H9 (cell line): ENCODE results near the gene SIK2. TPM values are rescaled to one million over a fixed set of nuclear protein-coding genes. Genes with fewer than 3 reads are reported as not detected.

Experiments
- DNase-seq: peaks from one replicate; pipeline ENCODE4 v3.0.0-alpha.2; 2017
- H2AFZ ChIP-seq: one replicate; pipeline ENCODE4 v1.6.1; 2013; ENCODE audit warnings: mild to moderate bottlenecking, low read length, control low read depth, moderate library complexity
- H2AK5ac ChIP-seq: 2 replicates; pipeline ENCODE4 v1.6.1; 2013; ENCODE audit warnings: low read length, control low read depth, mixed read lengths; ENCODE audit not compliant: insufficient read length
- H2BK120ac ChIP-seq: one replicate; pipeline ENCODE4 v1.6.1; 2013; ENCODE audit warnings: low read depth, mild to moderate bottlenecking, low read length, control low read depth, inconsistent platforms; ENCODE audit not compliant: poor library complexity, severe bottlenecking
- H2BK12ac ChIP-seq: 2 replicates; pipeline ENCODE4 v1.6.1; 2013; ENCODE audit warnings: low read length, control low read depth, mixed read lengths, low read depth; ENCODE audit not compliant: insufficient read length
- H2BK15ac ChIP-seq: 2 replicates; pipeline ENCODE4 v1.6.1; 2013; ENCODE audit warnings: low read depth, low read length, control low read depth
- H2BK20ac ChIP-seq: one replicate; pipeline ENCODE4 v1.6.1; 2013; ENCODE audit warnings: low read depth, mild to moderate bottlenecking, low read length, control low read depth, inconsistent platforms; ENCODE audit not compliant: poor library complexity, severe bottlenecking
- H2BK5ac ChIP-seq: 2 replicates; pipeline ENCODE4 v1.6.1; 2013; ENCODE audit warnings: low read length, control low read depth, mixed read lengths; ENCODE audit not compliant: insufficient read length
- H3K14ac ChIP-seq: 2 replicates; pipeline ENCODE4 v1.6.1; 2013; ENCODE audit warnings: low read length, control low read depth; ENCODE audit not compliant: insufficient read depth
- H3K18ac ChIP-seq: 2 replicates; pipeline ENCODE4 v1.6.1; 2013; ENCODE audit warnings: low read depth, mild to moderate bottlenecking, mixed read lengths, low read length, control low read depth; ENCODE audit not compliant: insufficient read length
- H3K23ac ChIP-seq: 2 replicates; pipeline ENCODE4 v1.6.1; 2013; ENCODE audit warnings: low read length, control low read depth, mixed read lengths, low read depth; ENCODE audit not compliant: insufficient read length
- H3K23me2 ChIP-seq: 2 replicates; pipeline ENCODE4 v1.6.1; 2013; ENCODE audit warnings: low read depth, mild to moderate bottlenecking, mixed read lengths, low read length, control low read depth; ENCODE audit not compliant: insufficient read length, poor library complexity, severe bottlenecking
- H3K27ac ChIP-seq: 2 replicates; pipeline ENCODE4 v1.5.1; 2013; ENCODE audit warnings: low read length, control low read depth, mixed read lengths, low read depth; ENCODE audit not compliant: insufficient read length
- H3K27me3 ChIP-seq: 2 replicates; pipeline ENCODE4 v1.6.1; 2013; ENCODE audit warnings: low read length, control low read depth, inconsistent platforms; ENCODE audit not compliant: insufficient read depth
- H3K4ac ChIP-seq: 2 replicates; pipeline ENCODE4 v1.6.1; 2013; ENCODE audit warnings: low read depth, mild to moderate bottlenecking, control low read depth, inconsistent platforms, low read length, moderate library complexity
- H3K4me1 ChIP-seq: 2 replicates; pipeline ENCODE4 v1.6.1; 2013; ENCODE audit warnings: low read length, control low read depth, inconsistent platforms; ENCODE audit not compliant: insufficient read depth
- H3K4me2 ChIP-seq: 2 replicates; pipeline ENCODE4 v1.6.1; 2013; ENCODE audit warnings: low read length, control low read depth, mixed read lengths; ENCODE audit not compliant: insufficient read length, insufficient read depth
- H3K56ac ChIP-seq: 2 replicates; pipeline ENCODE4 v1.6.1; 2013; ENCODE audit warnings: low read depth, mild to moderate bottlenecking, mixed read lengths, low read length, control low read depth; ENCODE audit not compliant: insufficient read length
- H3K79me1 ChIP-seq: 2 replicates; pipeline ENCODE4 v1.6.1; 2013; ENCODE audit warnings: low read depth, mild to moderate bottlenecking, moderate library complexity, low read length, control low read depth, inconsistent platforms; ENCODE audit not compliant: insufficient read depth, poor library complexity, severe bottlenecking
- H3K79me2 ChIP-seq: 2 replicates; pipeline ENCODE4 v1.6.1; 2013; ENCODE audit warnings: low read length, control low read depth, inconsistent platforms; ENCODE audit not compliant: insufficient read depth
- H3K9ac ChIP-seq: 2 replicates; pipeline ENCODE4 v1.6.1; 2013; ENCODE audit warnings: low read length, control low read depth, mixed read lengths; ENCODE audit not compliant: insufficient read length; ENCODE audit errors: extremely low read depth
- H3K9me3 ChIP-seq: one replicate; pipeline ENCODE4 v1.6.1; 2013; ENCODE audit warnings: low read depth, low read length, inconsistent platforms; ENCODE audit not compliant: control insufficient read depth
- H3T11ph ChIP-seq: one replicate; pipeline ENCODE4 v1.6.1; 2013; ENCODE audit warnings: mild to moderate bottlenecking, low read length, control low read depth, inconsistent platforms
- H4K20me1 ChIP-seq: one replicate; pipeline ENCODE4 v1.6.1; 2013; ENCODE audit not compliant: control insufficient read depth, insufficient read length, insufficient read depth
- H4K5ac ChIP-seq: 2 replicates; pipeline ENCODE4 v1.6.1; 2013; ENCODE audit warnings: low read depth, mild to moderate bottlenecking, mixed read lengths, low read length, control low read depth; ENCODE audit not compliant: insufficient read length
- H4K8ac ChIP-seq: replicated peaks from 2 replicates; pipeline ENCODE4 v1.6.1; 2013; ENCODE audit warnings: low read length, control low read depth, mixed read lengths, low read depth; ENCODE audit not compliant: insufficient read length
- H4K91ac ChIP-seq: 2 replicates; pipeline ENCODE4 v1.6.1; 2013; ENCODE audit warnings: low read depth, mild to moderate bottlenecking, moderate library complexity, mixed read lengths, low read length, control low read depth; ENCODE audit not compliant: insufficient read length
- H3K27ac Mint-ChIP-seq, 3 experiments: 2 replicates in 2 of 3; 3 replicates in 1 of 3; pipeline ENCODE4 v1.8.0; 2020 to 2021; ENCODE audit warnings: mixed read lengths in 3 of 3, mild to moderate bottlenecking in 1 of 3, moderate library complexity in 1 of 3
- H3K27me3 Mint-ChIP-seq: 2 replicates; pipeline ENCODE4 v1.8.0; 2021; ENCODE audit warnings: low read depth, mild to moderate bottlenecking, moderate library complexity, mixed read lengths
- H3K36me3 Mint-ChIP-seq, 3 experiments: 2 replicates in 2 of 3; 3 replicates in 1 of 3; pipeline ENCODE4 v1.8.0; 2020 to 2021; ENCODE audit warnings: low read depth in 3 of 3, mixed read lengths in 3 of 3; ENCODE audit not compliant: insufficient read depth in 1 of 3
- H3K4me1 Mint-ChIP-seq, 2 experiments: 2 replicates each; pipeline ENCODE4 v1.8.0; 2020; ENCODE audit warnings: mixed read lengths in 2 of 2
- H3K4me3 Mint-ChIP-seq, 2 experiments: 2 replicates in 1 of 2; 3 replicates in 1 of 2; pipeline ENCODE4 v1.8.0; 2020 to 2021; ENCODE audit warnings: mild to moderate bottlenecking in 2 of 2, mixed read lengths in 2 of 2, moderate library complexity in 1 of 2
- H3K9me3 Mint-ChIP-seq, 2 experiments: 2 replicates in 1 of 2; 3 replicates in 1 of 2; pipeline ENCODE4 v1.8.0; 2020; ENCODE audit warnings: mild to moderate bottlenecking in 2 of 2, mixed read lengths in 2 of 2, moderate library complexity in 1 of 2
- CTCF ChIP-seq: fragments of 200-600 bp; sonication (generic); conservative IDR thresholded peaks from 3 replicates; pipeline ENCODE4 v1.8.0; 2021; ENCODE audit warnings: antibody characterized with exemption, mild to moderate bottlenecking
- total RNA-seq: library from RNA; stranded (reverse); gene quantifications from 2 replicates; pipeline ENCODE4 v1.2.1, GENCODE V29; 2021

SIK2 gene
- total RNA-seq, 1 experiment from 2014 or later: 7.5 TPM

- no peaks in the 10 kb centered on the region for H3K4me1 ChIP-seq
- H3K9me3 ChIP-seq: no peaks in the 10 kb centered on the region
- H2BK120ac ChIP-seq: no peak overlapping the region
- H3K9ac ChIP-seq: no peak overlapping the region
- no peak overlapping the region for H4K5ac ChIP-seq
- Mint-ChIP-seq H3K27ac (no peak overlapping the region), H3K27me3 (peaks cover 5% of the 10 kb centered on the region; the same call in 1 of the 2 replicates), H3K4me1 (0 out of 4 replicates have a peak, but pooled peaks cover 0 to 2% of the 10 kb centered on the region in 2 experiments), H3K4me3 (no peak overlapping the region), H3K9me3 (peaks cover 3 to 4% of the 10 kb centered on the region in 2 experiments; a peak in 4 of 5 replicates), H3K36me3 (no peaks in the 10 kb centered on the region)
- no peak overlapping the region for H3K56ac ChIP-seq
- TF ChIP-seq CTCF: no peak
- H2BK20ac ChIP-seq: no peak overlapping the region
- no peak overlapping the region for H4K91ac ChIP-seq
- no peaks in the 10 kb centered on the region for H3K79me2 ChIP-seq
- no peak overlapping the region for H3K27ac ChIP-seq
- no peak overlapping the region for H3K4me2 ChIP-seq
- H3K23me2 ChIP-seq: no peaks in the 10 kb centered on the region
- DNase-seq: no peak
- no peak overlapping the region for H3K4ac ChIP-seq
- no peak overlapping the region for H3K23ac ChIP-seq
- no peak overlapping the region for H2BK15ac ChIP-seq
- H4K8ac ChIP-seq: no peak overlapping the region
- H2BK12ac ChIP-seq: no peak overlapping the region
- H2BK5ac ChIP-seq: no peak overlapping the region
- no peaks in the 10 kb centered on the region; the same call in 1 of the 2 replicates for H3K27me3 ChIP-seq
- H3K18ac ChIP-seq: no peak overlapping the region
- no peak overlapping the region for H2AFZ ChIP-seq
- no peak overlapping the region for H3K14ac ChIP-seq
- no peaks in the 10 kb centered on the region for H4K20me1 ChIP-seq
- no peak overlapping the region for H3T11ph ChIP-seq
- H2AK5ac ChIP-seq: no peak overlapping the region
- H3K79me1 ChIP-seq: no peaks in the 10 kb centered on the region
Observed at GRCh38 chr11:111592491-111592890, 9.8 kb upstream of the SIK2 start.
